Adrenal gland (tissue), 12 donors: ENCODE measurements around the gene GJD4. TPM values are rescaled to one million over a fixed set of nuclear protein-coding genes. Genes with fewer than 3 reads are reported as not detected.

ENCODE experiments used
- DNase-seq, 7 donors: peaks; one replicate each; pipeline ENCODE4 v3.0.0-alpha.2; 2019 to 2020
- H3K27ac ChIP-seq, 5 donors: fragments of 200-600 bp; sonication (generic) in 4 of 5; 1 replicate in 3 of 5; 2 replicates in 2 of 5; pipeline versions ENCODE4 v1.5.1 to v1.8.0; 2016 to 2020; ENCODE audit warnings: mild to moderate bottlenecking in 1 of 5
- H3K27me3 ChIP-seq: fragments of 200-600 bp; 2 replicates; pipeline ENCODE4 v1.8.0; 2021
- H3K36me3 ChIP-seq, 2 donors: fragments of 200-600 bp; replicated peaks in 1 of 2; 1 replicate in 1 of 2; 2 replicates in 1 of 2; pipeline versions ENCODE4 v1.5.1 to v1.8.0; 2018 to 2022
- H3K4me1 ChIP-seq, 2 donors: fragments of 200-600 bp; replicated peaks in 1 of 2; 1 replicate in 1 of 2; 2 replicates in 1 of 2; pipeline versions ENCODE4 v1.5.1 to v1.8.0; 2018 to 2021
- H3K4me3 ChIP-seq, 4 donors: fragments of 200-600 bp; sonication (generic) in 3 of 4; one replicate each; pipeline ENCODE4 v1.5.1; 2016 to 2018
- H3K9me3 ChIP-seq, 3 donors: fragments of 200-600 bp; sonication (generic) in 1 of 3; replicated peaks in 1 of 3; 1 replicate in 2 of 3; 2 replicates in 1 of 3; pipeline versions ENCODE4 v1.5.1 to v1.8.0; 2016 to 2021
- CTCF ChIP-seq, 6 experiments: fragments of 450-650 bp in 4 of 6; fragments of 200-600 bp in 2 of 6; sonication (generic) in 1 of 6; IDR thresholded peaks; 1 replicate in 5 of 6; 2 replicates in 1 of 6; pipeline versions ENCODE4 v1.5.1 to v1.8.0; 2016 to 2021; ENCODE audit warnings: antibody characterized with exemption in 6 of 6, mild to moderate bottlenecking in 2 of 6, moderate library complexity in 1 of 6
- POLR2A ChIP-seq, 2 donors: fragments of 450-650 bp; IDR thresholded peaks; one replicate each; pipeline ENCODE4 v1.6.1; 2017; ENCODE audit warnings: antibody characterized with exemption in 2 of 2, mild to moderate bottlenecking in 2 of 2, moderate library complexity in 1 of 2
- WGBS, 4 donors: extraction: QIAGEN DNeasy Blood & Tissue Kit in 2 of 4; methylation state at CpG; one replicate each; pipeline versions ENCODE4 v1.1.5 to v1.1.7; 2013 to 2017; 5-methylcytosine and 5-hydroxymethylcytosine counted together
- intact Hi-C, 2 donors: fragments of 100-400 bp; cut with DNase I; formaldehyde crosslinking; loops; one replicate each; pipeline versions ENCODE4 v1.14.1 to v1.15.0; 2022 to 2023
- polyA plus RNA-seq, 3 donors: library from polyadenylated mRNA; stranded (reverse); fragments of 200-250 nt in 2 of 3; fragments of 350-450 nt in 1 of 3; fragmentation: Illumina TruSeq in 1 of 3; extraction: RNeasy Lipid Tissue Mini Kit (QIAGEN cat#74804) in 1 of 3; gene quantifications; one replicate each; pipeline ENCODE4 v1.2.3, GENCODE V29; 2013 to 2014
- total RNA-seq, 9 donors: library from RNA; depleted of rRNA in 4 of 9; stranded (reverse); fragments of >200 nt in 4 of 9; fragments of 120-200 nt in 1 of 9; fragmentation: NEBNext Ultra II Directional in 1 of 9; extraction: Animal tissue kit (Norgen Biotek cat#: 25700) in 1 of 9; gene quantifications; one replicate each; pipeline versions ENCODE4 v1.1.0 to v1.2.4, GENCODE V29; 2013 to 2023
- donor health status: healthy with polysubstance abuse.
- donor health status: Bipolar disorder and iron deficiency.
- donor health status: DM: yes; HTN: yes; CAD: no.
- donor health status: DM: no; HTN: no; CAD: no.
- donor health status: DM: no; HTN: no; CAD: no.
- donor health status: DM: yes; HTN: yes; CAD: no.

GJD4 gene
- total and polyA plus RNA-seq, 12 donors = not detected

- H3K27ac ChIP-seq = no peak overlapping the region
- intact Hi-C loops = no loop called here
- no peak for DNase-seq
- H3K9me3 ChIP-seq = no peaks in the 10 kb centered on the region
- no peak overlapping the region for H3K4me3 ChIP-seq
- no peaks in the 10 kb centered on the region for H3K4me1 ChIP-seq
- no peaks in the 10 kb centered on the region for H3K27me3 ChIP-seq
- no peak for TF ChIP-seq CTCF (IDR thresholded peaks at IDR 0.05)
- no peak for TF ChIP-seq POLR2A (IDR thresholded peaks at IDR 0.05)
- WGBS, 4 donors = 87 to 95% (median 89%) methylated on average over 8 to 9 of the region's 9 CpGs
- peaks cover 0 to 4% of the 10 kb centered on the region in 2 donors for H3K36me3 ChIP-seq
Measured at GRCh38 chr10:35574924-35575352, 30.2 kb upstream of the GJD4 start.

- no peak for DNase-seq
- 91 to 98% (median 97%) methylated on average over 9 of the region's 9 CpGs for WGBS, 4 donors
- Histone ChIP-seq H3K27me3 (no peaks in the 10 kb centered on the region), H3K4me3 (no peak overlapping the region), H3K36me3 (peaks cover 0 to 4% of the 10 kb centered on the region in 2 donors), H3K4me1 (no peaks in the 10 kb centered on the region), H3K9me3 (no peaks in the 10 kb centered on the region), H3K27ac (no peak overlapping the region)
- intact Hi-C loops = no loop called here
- TF ChIP-seq CTCF (IDR thresholded peaks at IDR 0.05) (no peak), POLR2A (IDR thresholded peaks at IDR 0.05) (no peak)
Measured at GRCh38 chr10:35575640-35576039, 29.5 kb upstream of the GJD4 start.

- Histone ChIP-seq H3K4me3 (no peak overlapping the region), H3K36me3 (peaks cover 0 to 4% of the 10 kb centered on the region in 2 donors), H3K9me3 (no peaks in the 10 kb centered on the region), H3K4me1 (no peaks in the 10 kb centered on the region), H3K27me3 (no peaks in the 10 kb centered on the region), H3K27ac (no peak overlapping the region)
- no peak for TF ChIP-seq POLR2A (IDR thresholded peaks at IDR 0.05)
- no peak for TF ChIP-seq CTCF (IDR thresholded peaks at IDR 0.05)
- intact Hi-C loops = no loop called here
- DNase-seq = no peak
- WGBS, 4 donors = 93 to 97% (median 96%) methylated on average over 3 of the region's 3 CpGs
Measured at GRCh38 chr10:35576730-35577129, 28.4 kb upstream of the GJD4 start.

GRCh38 chr10:35577926-35578617, 27.1 kb upstream of the GJD4 start:
- no peak for DNase-seq
- intact Hi-C loops = no loop called here
- Histone ChIP-seq H3K36me3 (no peaks in the 10 kb centered on the region), H3K9me3 (no peaks in the 10 kb centered on the region), H3K4me3 (no peak overlapping the region), H3K27ac (no peak overlapping the region), H3K27me3 (no peaks in the 10 kb centered on the region), H3K4me1 (no peaks in the 10 kb centered on the region)
- TF ChIP-seq CTCF (IDR thresholded peaks at IDR 0.05) (no peak), POLR2A (IDR thresholded peaks at IDR 0.05) (no peak)
- 58 to 70% (median 65%) methylated on average over 7 of the region's 7 CpGs for WGBS, 4 donors
